Measurements from ENCODE around the gene NUMBL.
"Not testable (repeated sequence)": the region's sequence is repeated elsewhere in the genome, so short reads cannot be mapped to it uniquely, and the experiment has no call there.

GRCh38 chr19:40652303-40652702 lies 38.1 kb downstream of the NUMBL start:
- not testable (repeated sequence) for TF ChIP-seq CTCF, POLR2A (IDR thresholded peaks at IDR 0.05)

Data from body of pancreas (tissue), 4 donors.